HG03108 (cell line): ENCODE measurements around the gene CHST15.

Experiments used
- ATAC-seq: cut with Tn5 transposase; IDR thresholded peaks from one replicate; pipeline ENCODE4 v1.9.1; 2021; ENCODE audit warnings: moderate library complexity; ENCODE audit not compliant: unreplicated experiment

CHST15 gene

GRCh38 chr10:124092860-124093773 lies at the start of gene CHST15:
Gene CHST15, minus strand, starts transcription at chr10:124093598. Its CDS starts 47,386 bp downstream, at chr10:124046212.
- ATAC-seq, result peak; percentile 24

GRCh38 chr10:124142960-124143359 lies 49.6 kb upstream of the CHST15 start:
- ATAC-seq, result no peak

DNA sequence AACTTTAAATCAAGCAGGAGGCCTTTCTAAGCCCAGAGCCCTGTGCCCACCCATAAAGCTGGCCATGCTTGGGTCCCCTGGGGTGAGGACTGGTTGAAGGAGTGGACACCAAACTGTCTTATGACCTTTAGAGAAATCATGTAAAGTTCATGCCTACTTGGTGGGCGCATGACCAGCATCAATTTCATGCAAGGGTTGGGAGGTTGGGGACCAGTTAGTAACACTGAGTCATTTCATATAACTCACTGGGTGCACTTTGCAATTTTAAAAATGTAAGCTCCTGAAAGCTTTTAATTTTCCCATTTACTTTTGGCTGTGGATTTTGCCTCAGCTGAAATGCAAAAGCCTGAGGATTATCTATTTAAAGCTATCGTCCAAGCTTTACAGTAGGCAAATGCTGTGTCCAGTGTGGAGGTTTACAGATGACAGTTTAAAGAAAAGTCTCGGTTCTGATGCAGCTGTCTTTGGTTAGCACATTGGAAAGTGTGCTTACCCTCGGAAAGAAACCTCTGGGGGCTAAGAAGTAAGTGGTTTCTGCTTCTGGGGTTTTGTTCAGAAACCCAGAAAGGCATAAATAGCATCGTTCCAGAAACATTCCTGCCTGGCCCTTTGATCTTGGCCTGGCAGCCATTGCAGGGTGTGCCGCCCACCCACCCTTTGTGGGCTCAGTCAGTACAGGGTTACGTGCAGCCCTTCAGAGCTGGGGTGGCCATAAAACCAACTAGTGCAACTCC lies 48.8 kb upstream of the CHST15 start:
- ATAC-seq, result no peak

DNA sequence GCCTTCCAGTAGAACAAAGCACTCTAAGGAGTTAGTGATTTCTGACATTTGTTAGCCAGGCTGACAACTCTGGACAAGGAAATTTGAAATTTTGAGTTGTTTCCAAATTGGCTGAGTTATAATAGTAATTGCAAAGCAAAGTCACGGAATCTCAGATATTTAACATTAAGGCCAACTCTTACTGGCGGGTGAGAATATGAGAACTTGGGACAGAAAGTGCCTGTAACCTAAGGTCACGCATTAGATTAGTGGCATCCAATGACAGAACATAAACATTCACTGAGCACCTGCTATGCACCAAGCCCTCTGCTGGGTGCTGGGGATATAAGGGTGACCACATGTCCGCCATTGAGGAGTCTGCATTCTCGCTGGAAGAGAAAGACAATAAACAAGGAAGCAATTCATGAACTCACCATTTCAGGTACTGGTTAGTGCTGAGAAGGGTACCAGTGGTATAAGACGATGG lies 45.5 kb upstream of the CHST15 start:
- ATAC-seq, result no peak

GRCh38 chr10:124138195-124138882 lies 44.9 kb upstream of the CHST15 start:
- ATAC-seq, result no peak

GRCh38 chr10:124134251-124134893 lies 41.0 kb upstream of the CHST15 start:
- ATAC-seq, result no peak

- no peak for ATAC-seq
Measured at GRCh38 chr10:124132876-124133275, 39.5 kb upstream of the CHST15 start.

DNA sequence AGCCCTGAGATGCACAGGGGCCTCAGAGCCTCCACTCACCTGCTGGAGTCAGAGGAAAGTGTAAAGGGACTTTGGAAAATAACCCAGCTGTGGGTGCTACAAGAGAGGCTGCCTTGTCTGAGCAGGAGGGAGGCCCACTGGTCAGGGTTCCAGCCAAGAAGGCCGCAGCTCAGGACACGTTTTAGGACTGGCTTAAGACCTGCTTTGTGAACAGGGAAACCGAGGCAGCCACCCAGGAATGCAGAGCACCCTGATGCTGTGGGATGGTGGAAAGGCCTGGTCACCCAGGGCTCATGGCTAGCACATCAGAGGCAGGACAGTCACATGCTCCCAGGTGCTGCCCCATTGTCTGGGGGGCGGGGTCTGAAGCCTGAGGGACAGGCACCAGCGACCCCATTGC lies 38.9 kb upstream of the CHST15 start:
- ATAC-seq, result no peak

- ATAC-seq, result no peak
Measured at GRCh38 chr10:124131172-124131571, 37.8 kb upstream of the CHST15 start.

DNA sequence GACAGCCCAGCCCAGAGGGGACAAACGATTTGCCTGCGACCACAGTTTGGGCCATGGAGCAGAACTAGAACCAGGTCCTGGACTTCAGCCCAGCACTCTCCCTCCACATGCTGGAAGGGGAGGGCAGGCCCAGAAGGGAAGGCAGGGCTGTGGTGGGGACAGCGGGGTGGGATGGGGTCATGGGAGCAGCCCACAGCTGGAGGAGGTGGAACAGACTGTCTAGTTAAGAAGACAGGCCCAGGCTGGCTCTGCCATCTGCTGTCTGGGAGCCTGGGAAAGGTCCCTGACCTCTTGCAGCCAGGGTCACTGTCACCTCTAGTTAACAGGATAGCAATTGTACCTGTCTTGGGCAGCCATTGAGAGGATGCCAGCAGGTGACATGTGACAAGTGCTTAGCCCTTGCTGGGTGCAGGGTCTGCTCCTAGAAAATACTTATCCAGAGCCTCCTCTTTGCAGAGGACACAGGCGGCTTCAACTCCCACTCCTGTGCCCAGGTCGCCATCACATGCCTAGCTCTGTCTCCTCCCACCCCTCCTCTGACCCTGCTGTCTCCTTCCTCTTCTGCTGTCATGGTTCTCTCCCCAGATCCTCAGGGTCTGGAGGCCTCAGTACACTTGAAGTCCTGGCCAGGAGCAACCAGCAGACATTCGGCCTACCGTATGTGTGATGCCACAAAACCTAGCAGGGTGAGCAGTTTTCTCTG lies 37.0 kb upstream of the CHST15 start:
- ATAC-seq, result no peak

GRCh38 chr10:124129471-124129870 lies 36.1 kb upstream of the CHST15 start:
- no peak for ATAC-seq

DNA sequence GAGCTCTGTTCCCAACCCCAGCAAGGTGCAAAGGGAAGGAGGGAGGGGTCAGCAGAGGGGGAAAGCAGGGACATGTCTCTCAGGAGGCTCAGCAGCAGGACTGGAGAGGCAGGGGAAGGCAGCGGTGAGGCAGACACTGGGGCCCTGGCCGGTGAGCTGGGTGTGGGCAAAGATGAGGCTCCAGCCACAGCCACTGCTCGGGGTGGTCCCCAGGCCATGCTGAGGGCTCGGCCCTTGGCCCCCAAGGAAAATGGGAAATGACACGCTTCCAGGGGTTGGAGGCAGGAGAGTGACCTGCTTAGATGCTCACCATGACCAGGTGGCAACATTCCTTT lies 35.4 kb upstream of the CHST15 start:
- no peak for ATAC-seq

GRCh38 chr10:124127965-124128810 lies 34.8 kb upstream of the CHST15 start:
- ATAC-seq, result no peak

GRCh38 chr10:124127563-124127962 lies 34.2 kb upstream of the CHST15 start:
- ATAC-seq, result no peak

GRCh38 chr10:124126983-124127385 lies 33.6 kb upstream of the CHST15 start:
- ATAC-seq, result no peak

DNA sequence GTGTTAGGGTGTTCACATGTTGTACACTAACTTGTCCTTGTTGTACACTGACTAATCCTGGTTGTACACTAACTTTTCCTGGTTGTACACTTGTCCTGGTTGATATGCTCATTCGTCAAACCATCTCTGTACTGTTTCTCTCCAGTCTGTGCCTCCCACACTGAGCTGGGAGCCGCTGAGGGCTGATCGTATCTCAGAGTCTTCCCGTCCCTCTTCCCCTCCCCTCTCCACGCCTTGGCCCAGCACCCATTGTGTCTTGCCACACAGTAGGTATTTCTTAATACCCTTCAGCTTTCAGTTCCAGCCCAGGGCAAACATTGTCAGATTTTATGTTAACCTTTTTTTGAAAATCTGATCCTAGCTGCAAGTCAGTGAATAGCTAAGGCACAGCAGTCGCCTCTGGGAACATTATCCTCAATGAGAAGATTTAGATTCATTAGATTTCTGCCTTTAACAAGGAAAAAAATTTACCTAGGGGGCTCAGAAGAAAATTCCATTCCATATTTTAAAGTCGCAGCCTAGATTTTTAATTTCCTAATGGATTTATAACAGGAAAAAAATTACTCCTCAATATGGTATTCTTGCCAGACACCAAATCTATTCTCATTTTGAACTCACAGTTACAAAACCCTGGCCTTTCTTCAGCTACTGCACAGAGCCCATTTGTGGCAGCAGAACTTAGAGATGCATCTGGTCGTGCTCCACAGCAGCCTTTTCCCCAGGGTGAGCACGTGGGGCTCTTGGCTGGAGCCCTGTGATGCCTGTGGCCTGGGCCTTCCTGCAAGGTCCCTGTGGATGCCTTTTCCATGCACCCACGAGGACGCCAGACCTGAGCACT lies 33.0 kb upstream of the CHST15 start:
- ATAC-seq, result no peak

- no peak for ATAC-seq
Measured at GRCh38 chr10:124125305-124126116, 32.1 kb upstream of the CHST15 start.

DNA sequence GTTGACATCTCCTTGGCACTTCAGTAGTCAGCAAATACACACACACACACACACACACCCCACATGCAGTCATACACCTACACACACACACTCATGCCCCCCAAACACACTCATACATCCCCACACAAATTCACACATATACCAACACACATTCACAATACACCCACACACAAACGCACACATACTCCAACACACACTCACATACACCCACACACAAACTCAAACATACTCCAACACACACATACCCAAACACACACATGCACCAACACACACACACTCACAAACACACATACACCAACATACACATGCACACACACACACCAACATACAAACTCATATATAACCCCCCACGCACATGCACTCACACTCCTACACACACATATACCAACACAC lies 31.4 kb upstream of the CHST15 start:
- no peak for ATAC-seq
